Activated CD8-positive, alpha-beta memory T cell treated with anti-CD3 and anti-CD28 coated beads, Interleukin-2, amount 50 U/mL, for 1 hour (primary cell): ENCODE results near the gene NAXE.
"Not testable (repeated sequence)": the region's sequence is repeated elsewhere in the genome, so short reads cannot be mapped to it uniquely, and the experiment has no call there.

ENCODE experiments used
- DNase-seq: peaks from one replicate; pipeline ENCODE4 v3.0.0-alpha.2; 2020; ENCODE audit errors: extremely low read depth

The NAXE gene

DNA sequence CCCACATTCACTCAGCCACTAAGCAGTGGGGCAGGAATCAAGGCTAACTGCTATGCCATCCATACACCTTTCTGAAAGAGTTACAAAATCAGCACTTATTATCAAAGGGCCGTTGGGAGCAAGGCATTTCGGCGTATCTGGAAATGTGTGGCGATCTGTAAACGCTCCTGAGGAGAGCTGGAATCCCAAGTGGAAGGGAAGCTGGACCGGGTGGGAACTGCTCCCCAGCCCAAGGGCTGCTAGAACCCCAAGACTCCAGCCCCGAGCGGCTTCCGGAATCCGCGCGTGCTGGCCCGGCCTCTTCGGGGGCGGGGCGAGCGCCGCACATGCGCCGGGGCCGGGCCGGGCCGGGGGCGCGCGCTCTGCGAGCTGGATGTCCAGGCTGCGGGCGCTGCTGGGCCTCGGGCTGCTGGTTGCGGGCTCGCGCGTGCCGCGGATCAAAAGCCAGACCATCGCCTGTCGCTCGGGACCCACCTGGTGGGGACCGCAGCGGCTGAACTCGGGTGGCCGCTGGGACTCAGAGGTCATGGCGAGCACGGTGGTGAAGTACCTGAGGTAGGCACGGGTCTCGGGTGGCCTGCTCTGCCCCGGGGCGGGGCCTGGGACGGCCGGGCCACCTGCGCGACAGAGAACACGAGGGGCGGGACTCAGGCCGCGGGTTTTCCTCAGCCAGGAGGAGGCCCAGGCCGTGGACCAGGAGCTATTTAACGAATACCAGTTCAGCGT, at the start of gene NAXE:
Gene NAXE (plus strand): TSS at position 345 of the 726 bp plus-strand sequence. CDS start 29 bp downstream, at position 374.
- DNase-seq = no peak

DNA sequence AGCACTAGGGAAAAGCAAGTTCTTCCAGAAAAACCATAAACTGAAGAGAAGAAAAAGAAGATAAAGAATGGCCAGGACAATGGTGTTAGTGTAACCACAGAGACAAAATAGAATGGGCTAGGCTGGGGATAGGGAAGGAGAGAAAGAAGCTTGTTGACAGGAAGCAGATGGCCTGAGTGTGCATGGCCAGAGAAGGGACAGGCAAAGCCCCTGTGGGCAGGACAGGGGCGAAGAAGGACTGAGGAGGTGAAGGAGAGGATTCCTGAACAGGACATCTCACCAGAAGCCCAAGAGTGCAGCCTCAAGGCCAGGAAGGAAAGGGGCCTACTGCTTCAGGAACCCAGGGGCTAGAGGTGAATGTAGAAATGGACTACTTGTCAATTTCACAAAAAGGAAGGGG, 48.5 kb upstream of the NAXE start:
- DNase-seq = no peak

DNA sequence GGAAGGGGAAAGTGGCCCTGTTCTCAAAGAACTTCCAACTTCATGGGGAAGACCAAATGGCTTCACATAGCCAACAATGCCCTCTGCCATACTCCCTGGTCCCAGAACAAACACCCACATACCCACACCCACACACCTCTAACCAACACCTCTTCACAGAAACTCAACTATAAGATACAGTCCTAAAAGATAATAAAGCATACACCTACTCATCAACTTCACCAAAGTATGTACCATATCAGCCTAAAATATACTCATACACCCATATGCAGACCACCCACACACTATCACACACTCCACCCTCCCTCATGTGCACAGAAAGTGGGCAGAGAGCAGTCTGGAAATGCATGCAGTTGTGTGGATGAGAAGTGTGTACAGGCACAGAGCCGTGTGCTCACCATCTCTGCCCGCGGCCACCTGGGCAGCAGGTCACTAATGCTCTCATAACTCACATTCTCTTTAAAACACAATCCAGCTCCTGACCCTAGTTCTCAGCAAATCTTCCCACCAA, 46.9 kb upstream of the NAXE start:
- DNase-seq = no peak

DNA sequence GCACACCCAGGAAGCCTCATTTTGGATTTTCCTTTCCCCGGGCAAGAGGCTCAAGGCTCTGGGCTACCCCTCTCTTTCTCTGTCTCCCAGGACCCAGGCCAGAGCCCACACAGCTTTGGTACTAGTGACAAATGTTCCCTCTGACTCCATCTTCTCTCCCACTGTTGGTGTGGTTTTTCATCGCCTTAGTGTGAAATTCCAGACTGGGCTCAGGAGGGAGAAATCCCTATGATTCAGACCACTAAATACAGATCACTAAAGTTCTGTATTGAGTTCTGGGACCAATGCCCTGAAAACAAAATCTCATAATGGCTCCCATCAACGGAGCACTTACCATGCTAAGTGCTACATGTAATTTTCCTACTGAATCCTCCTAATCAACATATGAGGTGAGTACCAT, 45.3 kb upstream of the NAXE start:
- DNase-seq = no peak

DNA sequence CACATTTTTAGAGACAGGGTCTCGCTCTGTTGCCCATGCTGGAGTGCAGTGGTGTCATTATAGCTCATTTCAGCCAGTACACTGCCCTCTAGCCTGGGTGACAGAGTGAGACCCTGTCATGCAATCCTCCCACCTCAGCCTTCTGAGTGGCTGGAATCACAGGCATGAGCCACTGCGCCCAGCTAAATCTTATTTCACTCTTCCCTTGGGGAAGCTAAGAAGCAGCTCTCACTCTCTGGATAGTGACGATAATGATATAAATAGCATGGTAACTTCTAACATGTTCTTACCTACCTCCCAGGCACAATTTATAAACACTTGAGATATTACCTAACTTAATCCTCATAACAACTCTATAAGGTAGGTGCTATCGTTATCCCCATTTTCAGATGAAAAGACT, 44.1 kb upstream of the NAXE start:
- no peak for DNase-seq

DNA sequence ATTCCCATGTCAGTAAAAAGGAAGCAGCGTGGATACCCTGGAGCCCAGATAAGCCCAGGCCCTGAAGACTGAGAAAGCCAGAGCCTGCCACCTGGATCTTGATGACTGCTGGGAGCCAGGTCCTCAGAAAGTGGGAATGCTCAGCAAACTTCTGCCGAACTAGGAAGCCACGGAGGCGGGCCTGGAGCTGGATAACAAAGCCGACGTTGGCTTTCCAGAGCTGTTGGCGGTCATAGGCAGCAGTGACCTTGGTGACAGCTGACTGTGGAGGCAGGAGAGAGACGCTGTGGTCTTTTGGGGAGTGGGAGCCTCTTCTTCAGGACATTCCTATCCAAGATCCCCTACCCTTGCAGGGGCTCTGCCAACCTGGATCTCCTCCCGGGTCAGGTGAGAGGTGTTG, 43.6 kb upstream of the NAXE start:
- DNase-seq = no peak

DNA sequence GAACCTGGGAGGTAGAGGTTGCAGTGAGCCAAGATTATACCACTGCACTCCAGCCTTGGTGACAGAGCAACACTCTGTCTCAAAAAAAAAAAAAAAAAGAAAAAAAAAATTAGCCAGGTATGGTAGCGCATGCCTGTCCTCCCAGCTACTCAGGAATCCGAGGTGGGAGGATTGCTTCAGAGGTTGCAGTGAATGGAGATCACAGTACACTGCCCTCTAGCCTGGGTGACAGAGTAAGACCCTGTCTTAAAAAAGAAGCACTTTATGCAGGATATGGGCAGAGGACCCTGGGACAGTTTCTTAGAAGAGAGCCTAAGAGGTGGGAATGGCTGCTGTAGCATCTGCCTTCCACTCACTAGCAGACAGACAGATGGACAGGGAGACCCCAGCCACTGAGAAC, 42.2 kb upstream of the NAXE start:
- no peak for DNase-seq

DNA sequence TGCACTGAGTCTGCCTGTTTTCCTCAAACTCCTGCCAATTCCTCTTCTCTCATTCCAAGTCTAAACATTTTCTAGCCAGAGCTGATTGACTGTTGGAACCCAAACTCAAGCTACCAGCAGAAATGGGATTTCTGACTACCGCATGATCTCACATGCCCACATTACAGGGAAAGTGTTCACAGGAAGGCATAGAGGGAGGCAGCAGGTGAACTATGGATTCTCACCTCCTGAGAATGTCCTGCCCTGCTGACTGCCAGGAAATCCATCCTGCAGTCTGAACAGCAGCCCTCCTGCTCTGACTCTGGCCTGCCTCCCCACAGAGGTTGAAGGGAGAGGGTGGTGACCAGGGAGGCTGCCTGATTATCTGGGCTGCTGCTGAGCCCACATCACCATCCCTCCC, 41.7 kb upstream of the NAXE start:
- DNase-seq = no peak

DNA sequence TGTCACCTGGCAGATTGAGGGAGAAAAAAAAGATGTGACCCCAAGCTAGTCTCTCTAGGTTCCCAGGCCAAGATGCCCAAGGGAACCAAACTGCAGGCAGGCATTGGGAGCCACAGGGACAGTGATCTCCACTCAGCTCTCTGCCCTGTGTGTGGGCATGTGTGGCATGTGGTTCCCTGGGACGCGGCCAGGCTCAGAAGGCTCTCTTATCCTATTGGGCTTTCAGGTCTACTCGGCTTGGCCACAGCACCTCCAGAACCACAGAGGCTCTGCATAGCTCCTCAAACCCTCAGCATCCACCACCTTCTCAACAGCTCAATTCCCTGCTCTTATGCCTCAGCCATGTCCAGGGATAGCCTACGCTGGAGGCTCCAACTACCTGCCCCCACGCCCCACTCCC, 41.2 kb upstream of the NAXE start:
- DNase-seq = no peak

DNA sequence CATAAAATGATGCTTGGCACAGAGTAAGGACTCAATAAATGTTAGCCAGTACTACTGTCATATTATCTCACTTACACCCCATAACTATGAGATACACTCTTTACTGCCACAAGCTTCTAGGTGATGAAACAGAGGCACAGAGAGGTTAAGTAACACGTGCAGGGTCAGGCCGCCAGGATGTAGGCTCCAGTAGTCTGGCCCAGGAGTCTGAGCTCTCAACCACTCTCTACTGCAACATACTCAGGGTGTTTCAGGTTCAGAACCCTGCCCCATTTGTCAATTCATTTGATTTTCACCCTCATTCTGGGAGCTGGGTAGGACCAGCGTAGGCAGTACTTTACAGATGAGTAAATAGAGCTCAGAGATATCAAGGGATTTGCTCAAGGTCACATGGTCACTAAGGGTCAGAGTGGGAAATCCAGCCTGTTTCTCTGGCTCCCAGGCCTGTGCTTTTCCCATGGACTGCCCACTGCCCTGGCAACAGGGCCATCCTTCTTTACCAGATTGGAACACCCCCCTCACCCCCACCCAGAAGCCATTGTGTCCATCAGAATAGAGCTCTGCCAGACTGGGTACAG, 40.4 kb upstream of the NAXE start:
- DNase-seq = no peak

DNA sequence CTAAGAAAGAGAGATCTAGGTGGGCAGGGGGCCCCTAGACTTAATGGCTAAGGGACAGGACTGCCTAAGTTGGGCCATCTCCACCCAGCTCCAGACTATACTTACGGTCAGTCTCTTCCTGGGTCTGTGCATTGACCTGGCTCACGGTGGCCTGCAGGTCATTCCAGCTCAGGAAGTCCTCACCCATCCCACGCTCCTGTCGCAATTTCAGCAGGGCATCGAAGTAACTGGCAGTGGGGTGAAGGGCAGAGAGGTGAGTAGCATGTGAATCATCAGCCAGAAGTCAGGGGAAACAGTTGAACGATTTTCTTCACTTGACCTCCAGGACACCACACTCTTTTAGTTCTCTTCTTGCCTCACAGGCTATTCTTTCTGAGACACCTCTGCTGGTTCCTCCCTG, 39.7 kb upstream of the NAXE start:
- DNase-seq = no peak

DNA sequence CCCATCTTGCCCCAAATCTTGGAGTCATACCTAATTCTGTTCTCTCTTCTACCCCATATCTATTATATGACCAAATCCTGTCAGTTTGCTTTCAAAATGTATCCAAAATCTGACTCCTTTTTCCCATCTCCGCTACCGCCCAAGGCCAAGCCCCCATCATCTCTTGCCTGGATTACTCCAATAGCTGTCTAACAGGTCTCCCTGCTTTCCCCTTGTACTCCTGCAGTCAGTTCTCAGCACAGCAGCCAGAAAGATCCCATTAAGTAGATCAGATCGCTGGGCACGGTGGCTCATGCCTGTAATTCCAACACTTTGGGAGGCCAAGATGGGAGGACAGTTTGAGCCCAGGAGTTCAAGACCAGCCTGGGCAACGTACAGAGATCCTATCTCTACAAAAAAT, 39.1 kb upstream of the NAXE start:
- no peak for DNase-seq

DNA sequence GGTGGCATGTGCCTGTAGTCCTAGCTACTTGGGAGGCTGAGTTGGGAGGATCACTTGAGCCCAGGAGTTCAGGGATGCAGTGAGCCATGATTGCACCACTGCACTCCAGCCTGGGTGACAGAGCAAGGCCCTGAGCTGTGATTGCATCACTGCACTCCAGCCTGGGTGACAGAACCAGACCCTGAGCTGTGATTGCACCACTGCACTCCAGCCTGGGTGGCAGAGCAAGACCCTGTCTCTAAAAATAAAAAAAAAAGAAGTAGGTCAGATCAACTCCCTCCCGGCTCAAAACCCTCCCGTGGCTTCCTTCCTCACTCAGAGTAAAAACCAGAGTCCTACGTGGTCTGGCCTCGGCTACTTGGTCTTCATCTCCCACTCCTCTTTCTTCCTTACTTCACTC, 38.6 kb upstream of the NAXE start:
- DNase-seq = not testable (repeated sequence)

DNA sequence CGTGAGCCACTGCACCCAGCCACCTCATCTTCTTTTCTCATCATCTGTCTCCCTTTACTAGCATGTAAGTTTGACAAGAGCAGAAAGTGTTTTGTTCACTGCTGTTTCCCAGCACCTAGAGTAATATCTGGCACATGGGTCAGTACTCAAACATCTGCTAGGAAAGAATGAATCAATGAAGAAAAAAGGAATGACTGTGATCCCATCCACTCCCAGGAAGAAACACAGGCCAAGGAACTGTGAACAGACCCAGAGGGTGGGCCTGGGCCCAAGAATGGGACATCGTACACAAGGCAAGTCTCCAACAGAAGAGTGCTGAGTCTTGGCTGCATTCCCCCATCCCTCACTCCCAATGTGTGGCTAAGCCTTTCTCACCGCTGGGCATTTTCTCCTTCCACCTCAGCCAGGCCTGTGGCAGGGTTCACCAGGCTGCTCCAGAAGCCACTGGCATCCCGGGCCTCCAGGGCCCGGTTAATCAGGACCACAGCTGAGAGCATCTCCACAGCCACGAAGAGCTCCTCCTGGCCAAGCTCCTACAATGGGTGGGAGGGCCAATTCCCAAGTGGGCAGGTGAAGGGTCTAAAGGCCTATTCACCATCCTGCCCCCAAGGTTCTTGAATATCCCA, 37.6 kb upstream of the NAXE start:
- no peak for DNase-seq

DNA sequence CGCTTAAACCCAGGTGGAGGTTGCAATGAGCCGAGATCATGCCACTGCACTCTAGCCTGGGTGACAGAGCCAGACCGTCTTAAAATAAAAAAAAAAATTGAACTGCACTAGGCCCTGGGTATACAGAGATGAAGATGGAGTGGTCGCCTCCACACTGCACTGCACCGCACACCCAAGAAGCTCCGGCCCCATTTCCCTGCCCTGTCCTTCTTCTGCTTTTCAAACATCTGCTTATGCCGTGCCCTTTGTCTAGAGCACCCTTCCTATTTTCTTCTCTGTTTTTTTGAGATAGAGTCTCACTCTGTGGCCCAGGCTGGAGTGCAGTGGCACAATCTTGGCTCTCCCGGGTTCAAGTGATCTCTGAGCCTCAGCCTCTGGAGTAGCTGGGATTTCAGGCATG, 36.6 kb upstream of the NAXE start:
- DNase-seq = no peak

DNA sequence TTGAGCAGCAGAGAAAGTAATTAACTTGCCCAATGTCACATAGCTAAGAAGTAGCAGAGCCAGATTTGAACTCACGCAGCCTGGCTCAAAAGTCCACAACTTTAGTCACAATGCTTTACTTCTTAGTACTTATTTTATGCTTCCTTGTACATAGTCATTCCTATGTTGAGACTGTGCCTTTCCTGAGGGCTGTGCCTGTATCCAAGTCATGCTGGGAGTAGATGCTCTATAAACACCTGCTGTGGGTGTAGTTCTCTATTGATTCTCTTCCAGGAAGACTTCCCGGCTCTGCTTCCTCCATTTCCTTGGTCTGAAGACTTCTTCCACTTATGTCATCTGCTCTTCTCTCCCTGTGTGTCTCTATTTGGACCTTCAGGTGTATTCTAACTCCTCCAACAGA, 35.9 kb upstream of the NAXE start:
- no peak for DNase-seq

DNA sequence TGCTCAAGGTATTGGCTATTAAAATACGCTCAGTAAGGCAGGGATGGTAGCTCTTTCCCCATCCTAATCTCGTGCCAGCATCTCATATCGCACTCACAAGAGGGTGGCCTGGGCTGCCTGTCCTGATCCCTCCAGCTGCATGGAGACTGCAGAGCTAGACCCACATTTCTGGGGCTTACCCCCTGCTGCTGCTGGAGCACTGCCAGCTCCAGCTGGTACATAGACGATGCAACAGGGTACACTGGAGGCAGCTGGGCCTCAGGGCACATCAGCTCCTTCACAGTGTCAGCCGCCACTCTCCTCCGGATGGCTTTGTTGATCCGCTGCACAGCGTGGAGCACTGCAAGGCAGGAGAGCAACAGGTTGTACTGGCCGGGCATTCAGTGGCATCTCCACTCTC, 35.2 kb upstream of the NAXE start:
- DNase-seq = no peak

DNA sequence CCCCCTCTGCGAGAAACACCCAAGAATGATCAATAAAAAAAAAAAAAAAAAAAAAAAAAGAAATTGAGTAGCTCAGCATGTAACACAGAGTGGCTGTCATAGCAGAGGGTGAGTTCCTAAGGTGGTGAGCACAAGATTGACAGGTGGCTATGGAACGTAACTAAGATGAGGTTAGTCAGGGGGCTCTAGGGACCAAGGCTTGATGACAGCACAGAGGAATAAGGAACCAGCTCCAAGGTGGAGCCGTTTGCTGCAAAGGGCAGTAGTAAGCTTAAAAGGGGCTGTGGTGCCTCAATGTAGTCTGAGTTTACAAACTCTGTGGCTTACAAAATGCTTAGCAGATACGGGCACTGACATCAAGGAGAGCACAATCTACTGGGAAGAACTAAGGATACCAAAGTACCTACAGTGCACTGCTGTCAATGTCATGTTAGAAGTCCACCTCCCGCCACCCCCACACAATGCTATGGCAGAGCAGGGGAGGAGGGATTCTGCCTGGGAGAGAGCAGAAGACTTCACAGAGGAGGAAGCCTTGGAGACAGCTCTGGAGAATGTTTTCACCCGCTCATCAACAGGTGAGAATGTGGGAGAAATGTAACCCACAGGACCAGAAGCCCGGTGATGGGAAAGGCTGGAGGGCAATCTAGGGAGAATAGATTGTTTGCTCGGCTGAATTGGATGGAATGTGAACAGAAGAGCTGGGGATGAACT, 32.3 kb upstream of the NAXE start:
- DNase-seq = no peak

DNA sequence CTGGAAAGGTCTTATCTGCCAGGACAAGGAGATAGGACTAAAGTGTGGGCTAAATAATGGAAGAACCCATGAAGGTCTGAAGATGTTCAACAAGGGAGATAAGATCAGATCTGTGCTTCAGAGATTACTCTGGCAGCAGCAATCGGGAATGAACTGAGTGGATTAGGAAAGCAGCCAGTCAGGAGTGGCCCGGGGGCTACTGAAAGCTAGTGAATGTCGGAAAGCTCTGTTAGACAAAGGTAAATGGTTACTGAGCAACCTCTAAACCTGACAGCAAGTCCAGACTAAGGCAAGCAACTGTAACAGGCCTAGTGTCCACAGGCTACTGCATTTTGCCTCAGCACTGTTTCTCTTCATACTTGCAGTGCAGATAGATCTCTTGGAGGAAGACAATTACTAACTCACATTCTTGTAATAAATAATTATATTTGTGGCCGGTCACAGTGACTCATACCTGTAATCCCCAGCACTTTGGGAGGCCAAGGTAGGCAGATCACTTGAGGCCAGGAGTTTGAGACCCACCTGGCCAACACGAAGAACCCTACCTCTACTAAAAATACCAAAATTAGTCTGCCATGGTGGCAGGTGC, 31.7 kb upstream of the NAXE start:
- no peak for DNase-seq

DNA sequence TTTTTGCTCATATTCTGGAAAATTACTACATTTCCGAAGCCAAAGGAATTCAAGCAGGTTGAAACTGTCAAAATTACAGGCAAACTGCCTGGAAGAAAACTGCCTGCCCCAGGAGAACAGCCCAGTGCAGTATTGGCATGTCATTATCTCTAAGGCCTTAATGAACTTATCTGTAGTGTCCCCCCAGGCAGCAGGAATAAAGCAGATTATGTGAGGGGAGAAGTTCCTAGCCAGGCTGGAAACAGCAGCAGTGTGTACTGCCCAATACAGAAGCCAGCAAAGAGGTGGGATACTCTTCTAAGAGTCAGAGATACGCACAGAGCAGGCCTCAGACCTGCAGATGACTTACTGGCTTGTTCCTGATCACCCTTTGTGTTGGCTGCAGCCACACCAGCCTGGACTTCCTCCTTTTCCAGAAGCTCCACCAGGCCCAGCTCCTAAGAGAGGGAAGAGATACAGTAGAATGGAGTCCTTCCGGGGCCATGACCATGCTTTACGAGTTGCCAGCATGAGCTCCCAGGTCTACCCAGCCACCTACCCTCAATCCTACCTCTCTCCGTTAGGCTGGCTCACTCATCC, 30.9 kb upstream of the NAXE start:
- no peak for DNase-seq

DNA sequence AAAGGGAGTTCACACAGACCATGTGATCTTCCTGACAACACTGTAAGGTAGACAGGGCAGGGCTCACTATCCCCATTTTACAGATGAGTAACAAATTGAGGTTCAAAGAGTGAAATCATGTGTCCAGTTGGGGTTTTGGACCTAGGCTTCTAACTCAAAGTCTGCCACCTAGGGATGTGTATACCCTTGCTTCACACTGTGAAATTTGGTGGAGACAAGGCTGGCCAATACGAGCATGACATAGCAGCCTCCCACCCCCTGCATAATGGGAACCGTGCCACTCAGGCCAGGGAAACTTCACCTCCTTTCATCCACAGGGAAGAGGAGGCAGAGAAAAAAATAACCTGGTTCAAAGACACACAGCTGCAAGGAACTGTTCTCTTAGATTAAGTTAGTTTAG, 26.1 kb upstream of the NAXE start:
- no peak for DNase-seq

DNA sequence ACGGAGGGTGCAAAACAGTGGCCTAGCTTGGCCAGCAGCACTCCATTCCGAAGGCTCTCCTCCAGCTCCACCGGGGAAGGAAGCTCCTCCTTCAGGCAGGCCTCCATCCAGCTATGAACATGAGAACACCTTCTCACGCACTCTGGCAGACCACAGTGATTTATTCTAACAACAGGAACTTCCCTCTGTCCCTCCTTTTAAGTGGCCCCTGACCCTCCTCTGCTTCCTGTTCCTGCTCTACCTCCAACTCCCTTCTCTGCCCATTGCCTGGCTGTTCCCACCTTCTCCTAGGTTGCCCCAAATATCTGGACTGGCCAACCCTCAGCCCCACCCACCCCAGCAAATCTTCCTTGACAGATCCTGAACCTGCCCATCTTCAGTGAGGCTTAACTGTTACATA, 25.1 kb upstream of the NAXE start:
- DNase-seq = no peak
